ENCODE measurements around the gene FALEC. TPM values are rescaled to one million over a fixed set of nuclear protein-coding genes. Genes with fewer than 3 reads are reported as not detected.
"Not testable (repeated sequence)": the region's sequence is repeated elsewhere in the genome, so short reads cannot be mapped to it uniquely, and the experiment has no call there.

Gene FALEC
- total RNA-seq, 2 donors from 2014 or later: not detected

- no peak for TF ChIP-seq CTCF (IDR thresholded peaks at IDR 0.05)
- no peak for ATAC-seq (ENCODE audit: insufficient number of reproducible peaks, low FRiP score, low read depth)
- DNase-seq (ENCODE audit: low spot score): no peak
- Histone ChIP-seq H3K27me3 (replicated peaks; ENCODE audit: insufficient read depth) (no peaks in the 10 kb centered on the region), H3K36me3 (no peaks in the 10 kb centered on the region), H3K27ac (peak overlapping the region; percentile 99 to 100), H3K4me3 (peak overlapping the region; percentile 71), H3K9me3 (no peaks in the 10 kb centered on the region), H3K4me1 (ENCODE audit: control insufficient read depth in 1 of 2, low read depth in 2 of 2) (peaks cover 73 to 87% of the 10 kb centered on the region in 2 donors)
Measured at GRCh38 chr1:150564051-150564991, 48.8 kb downstream of the FALEC start.

- not testable (repeated sequence) for H3K9me3 ChIP-seq; H3K27me3 ChIP-seq (replicated peaks; ENCODE audit: insufficient read depth); H3K36me3 ChIP-seq; ATAC-seq (ENCODE audit: insufficient number of reproducible peaks, low FRiP score, low read depth); DNase-seq (ENCODE audit: low spot score)
- Histone ChIP-seq H3K4me3 (peak overlapping the region; percentile 42), H3K27ac (peak overlapping the region; percentile 99 to 100), H3K4me1 (ENCODE audit: control insufficient read depth in 1 of 2, low read depth in 2 of 2) (peaks cover 73 to 87% of the 10 kb centered on the region in 2 donors)
Measured at GRCh38 chr1:150565240-150565991, 49.9 kb downstream of the FALEC start.

- peaks cover 81 to 96% of the 10 kb centered on the region in 2 donors for H3K4me1 ChIP-seq (ENCODE audit: control insufficient read depth in 1 of 2, low read depth in 2 of 2)
- peak overlapping the region; percentile 99 to 100 for H3K27ac ChIP-seq
- H3K27me3 ChIP-seq (replicated peaks; ENCODE audit: insufficient read depth): no peaks in the 10 kb centered on the region
- no peak for TF ChIP-seq CTCF (IDR thresholded peaks at IDR 0.05)
- no peak for DNase-seq (ENCODE audit: low spot score)
- no peak for ATAC-seq (ENCODE audit: insufficient number of reproducible peaks, low FRiP score, low read depth)
- no peaks in the 10 kb centered on the region for H3K9me3 ChIP-seq
- peaks cover under 1% of the 10 kb centered on the region for H3K36me3 ChIP-seq
- H3K4me3 ChIP-seq: peak overlapping the region; percentile 69
Measured at GRCh38 chr1:150566589-150567340, 51.2 kb downstream of the FALEC start.

- Histone ChIP-seq H3K9me3 (no peaks in the 10 kb centered on the region), H3K4me3 (peak overlapping the region; percentile 69), H3K27me3 (replicated peaks; ENCODE audit: insufficient read depth) (no peaks in the 10 kb centered on the region), H3K27ac (peak overlapping the region; percentile 99 to 100), H3K36me3 (peaks cover 4% of the 10 kb centered on the region), H3K4me1 (ENCODE audit: control insufficient read depth in 1 of 2, low read depth in 2 of 2) (peaks cover 85 to 99% of the 10 kb centered on the region in 2 donors)
- no peak for ATAC-seq (ENCODE audit: insufficient number of reproducible peaks, low FRiP score, low read depth)
- DNase-seq (ENCODE audit: low spot score): no peak
- TF ChIP-seq CTCF (IDR thresholded peaks at IDR 0.05): no peak
Measured at GRCh38 chr1:150567341-150567716, 51.8 kb downstream of the FALEC start.

- DNase-seq (ENCODE audit: low spot score) (peak; percentile 69), ATAC-seq (ENCODE audit: insufficient number of reproducible peaks, low FRiP score, low read depth) (peak; percentile 51)
- H3K4me1 ChIP-seq (ENCODE audit: control insufficient read depth in 1 of 2, low read depth in 2 of 2): peaks cover 85 to 99% of the 10 kb centered on the region in 2 donors
- H3K4me3 ChIP-seq: peak overlapping the region; percentile 69
- peak; percentile 8 for TF ChIP-seq CTCF (IDR thresholded peaks at IDR 0.05)
- H3K27me3 ChIP-seq (replicated peaks; ENCODE audit: insufficient read depth): no peaks in the 10 kb centered on the region
- peak overlapping the region; percentile 99 to 100 for H3K27ac ChIP-seq
- H3K9me3 ChIP-seq: no peaks in the 10 kb centered on the region
- peaks cover 6% of the 10 kb centered on the region for H3K36me3 ChIP-seq
Measured at GRCh38 chr1:150567717-150568593, 52.4 kb downstream of the FALEC start.

Measured in thoracic aorta (tissue), 2 donors.